Stimulated activated CD4-positive, alpha-beta T cell treated with anti-CD3 and anti-CD28 coated beads, TNF-alpha, amount 100 ng/mL, for 48 hours (primary cell): ENCODE measurements around the gene BDH1.
"Not testable (repeated sequence)": the region's sequence is repeated elsewhere in the genome, so short reads cannot be mapped to it uniquely, and the experiment has no call there.

Source experiments
- DNase-seq, 3 donors: peaks; one replicate each; pipeline ENCODE4 v3.0.0-alpha.2; 2020; ENCODE audit warnings: low read depth in 3 of 3

Gene BDH1, protein sequence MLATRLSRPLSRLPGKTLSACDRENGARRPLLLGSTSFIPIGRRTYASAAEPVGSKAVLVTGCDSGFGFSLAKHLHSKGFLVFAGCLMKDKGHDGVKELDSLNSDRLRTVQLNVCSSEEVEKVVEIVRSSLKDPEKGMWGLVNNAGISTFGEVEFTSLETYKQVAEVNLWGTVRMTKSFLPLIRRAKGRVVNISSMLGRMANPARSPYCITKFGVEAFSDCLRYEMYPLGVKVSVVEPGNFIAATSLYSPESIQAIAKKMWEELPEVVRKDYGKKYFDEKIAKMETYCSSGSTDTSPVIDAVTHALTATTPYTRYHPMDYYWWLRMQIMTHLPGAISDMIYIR

DNA sequence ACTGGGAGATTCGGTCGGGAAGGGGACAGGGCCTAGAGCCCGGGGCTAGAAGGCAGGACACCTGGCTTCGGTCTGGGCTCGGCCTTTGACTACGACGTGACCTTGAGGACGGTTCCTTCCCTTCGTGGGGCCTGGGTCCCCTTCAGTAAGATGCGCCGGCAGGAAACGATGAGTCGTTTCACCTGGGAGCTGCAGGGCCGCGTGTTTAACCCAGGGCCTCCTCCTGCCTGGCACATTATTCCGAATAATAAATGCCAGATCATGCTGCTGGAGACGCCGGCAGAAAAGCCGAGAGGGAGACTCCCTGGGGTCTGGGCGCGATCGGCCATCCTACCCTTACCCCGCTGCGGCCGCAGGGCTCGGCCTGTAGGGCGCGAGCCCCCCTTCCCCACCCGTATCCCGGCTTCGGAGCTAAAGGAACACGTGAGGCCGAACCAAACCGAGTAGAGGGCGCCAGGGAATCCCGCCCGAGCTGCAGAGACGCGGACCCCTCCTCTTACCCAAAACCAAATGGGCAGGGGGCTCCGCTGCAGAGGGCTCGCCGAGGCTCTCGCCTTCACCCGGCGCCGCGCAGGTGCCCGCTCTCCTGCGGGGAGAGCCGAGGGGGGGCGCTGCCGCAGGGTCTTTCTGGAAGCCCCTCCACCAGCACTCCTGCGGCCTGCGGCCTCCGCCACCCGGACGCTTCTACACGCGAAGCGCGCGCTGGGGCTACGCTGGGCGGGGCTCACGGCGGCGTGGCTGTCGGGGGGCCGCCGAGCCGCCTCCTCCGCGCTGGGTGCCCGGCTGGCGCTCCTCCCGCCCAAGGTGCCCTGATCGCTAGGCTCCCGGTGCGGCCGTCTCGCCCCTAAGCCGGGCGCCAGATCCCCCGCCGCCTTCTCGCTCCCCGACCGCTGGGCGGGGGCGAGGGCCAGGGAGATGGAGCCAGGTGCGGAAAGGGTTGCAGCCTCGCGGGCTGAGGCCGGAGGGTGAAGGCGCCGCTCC lies at the start of gene BDH1:
Gene BDH1, minus strand, starts transcription at position 688 of the 981 bp plus-strand sequence. CDS start 9,525 bp downstream, outside the sequence.
- peak; percentile 39 to 63 (median 61) for DNase-seq

DNA sequence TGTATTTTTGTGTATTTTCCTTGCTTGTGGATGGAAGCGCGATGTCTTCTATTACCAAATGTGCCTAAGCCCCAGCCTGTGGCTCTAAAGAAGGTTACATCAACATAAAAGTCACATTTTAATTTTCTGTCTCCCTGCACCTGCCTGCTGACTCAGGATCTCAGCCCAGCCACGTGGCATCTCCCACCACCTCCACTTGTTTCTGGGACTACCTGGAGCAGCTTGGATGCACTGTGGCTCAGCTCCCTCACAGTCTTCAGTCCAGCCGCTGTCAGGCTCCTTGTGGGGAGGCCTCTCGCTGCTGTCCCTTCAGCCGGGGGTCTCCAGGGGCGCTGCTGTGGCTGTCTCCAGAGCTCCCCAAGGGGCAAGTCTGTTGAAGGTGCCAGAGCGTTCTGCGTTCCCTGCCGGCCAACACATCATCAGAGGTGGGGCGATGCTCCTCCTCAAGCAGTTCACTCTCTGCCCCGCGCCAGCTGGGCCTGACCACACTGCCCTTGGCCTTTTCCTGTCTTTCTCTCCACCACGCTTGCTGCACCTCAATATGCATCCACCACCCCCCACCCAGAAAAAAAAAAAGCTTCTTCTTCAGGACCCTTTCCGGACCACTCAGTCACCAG lies 47.7 kb upstream of the BDH1 start:
- DNase-seq = no peak

DNA sequence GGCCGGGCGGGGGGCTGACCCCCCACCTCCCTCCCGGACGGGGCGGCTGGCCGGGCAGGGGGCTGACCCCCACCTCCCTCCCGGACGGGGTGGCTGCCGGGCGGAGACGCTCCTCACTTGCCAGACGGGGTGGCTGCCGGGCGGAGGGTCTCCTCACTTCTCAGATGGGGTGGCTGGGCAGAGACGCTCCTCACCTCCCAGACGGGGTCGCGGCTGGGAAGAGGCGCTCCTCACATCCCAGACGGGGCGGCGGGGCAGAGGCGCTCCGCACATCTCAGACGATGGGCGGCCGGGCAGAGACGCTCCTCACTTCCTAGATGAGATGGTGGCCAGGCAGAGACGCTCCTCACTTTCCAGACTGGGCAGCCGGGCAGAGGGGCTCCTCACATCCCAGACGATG lies 46.6 kb upstream of the BDH1 start:
- not testable (repeated sequence) for DNase-seq

DNA sequence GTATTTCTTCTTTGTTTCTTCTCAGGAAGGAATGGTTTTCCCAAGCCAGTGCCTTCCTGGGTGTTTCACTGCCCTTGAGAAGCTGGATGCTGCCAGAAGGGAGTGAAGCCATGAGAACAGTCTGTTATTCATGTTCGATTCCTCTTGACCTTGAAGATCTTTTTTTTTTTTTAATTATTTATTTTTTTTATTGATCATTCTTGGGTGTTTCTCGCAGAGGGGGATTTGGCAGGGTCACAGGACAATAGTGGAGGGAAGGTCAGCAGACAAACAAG lies 45.7 kb upstream of the BDH1 start:
- not testable (repeated sequence) for DNase-seq

DNA sequence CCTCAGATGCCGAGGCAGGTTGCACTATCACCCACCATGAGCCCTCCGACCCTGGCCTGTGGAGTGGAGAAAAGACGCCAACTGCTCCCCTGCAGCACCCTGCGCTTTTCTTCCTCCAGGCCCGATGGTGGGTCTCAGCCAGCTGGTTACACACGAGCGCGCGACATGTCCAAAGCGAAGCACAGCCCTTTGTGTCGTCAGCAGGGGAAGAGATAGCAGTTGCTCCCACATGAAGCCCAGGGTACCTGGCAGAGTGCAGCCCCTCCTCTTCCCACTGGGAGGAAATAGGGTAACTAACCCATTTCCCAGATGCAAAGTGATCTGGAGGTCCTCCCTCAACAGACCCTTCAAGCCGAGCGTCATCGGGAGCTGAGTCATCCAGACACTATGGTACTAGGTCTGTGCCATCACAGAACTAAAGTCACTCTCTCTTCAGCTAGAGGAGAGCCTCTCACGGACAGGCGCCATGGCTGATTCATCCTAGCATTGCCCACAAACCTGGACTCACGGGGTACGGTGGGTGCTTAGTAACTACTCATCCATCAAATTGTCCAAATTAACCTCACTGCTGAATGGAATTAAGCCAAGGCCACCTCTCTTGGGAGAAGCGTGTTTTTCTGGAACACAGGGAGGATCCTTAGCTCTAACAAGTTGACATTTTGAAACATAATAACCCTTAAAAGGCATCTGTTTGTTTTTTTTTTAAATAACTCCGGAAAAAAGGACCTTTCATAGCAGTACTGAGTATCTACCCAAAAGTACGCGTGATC lies 45.2 kb upstream of the BDH1 start:
- DNase-seq = no peak

DNA sequence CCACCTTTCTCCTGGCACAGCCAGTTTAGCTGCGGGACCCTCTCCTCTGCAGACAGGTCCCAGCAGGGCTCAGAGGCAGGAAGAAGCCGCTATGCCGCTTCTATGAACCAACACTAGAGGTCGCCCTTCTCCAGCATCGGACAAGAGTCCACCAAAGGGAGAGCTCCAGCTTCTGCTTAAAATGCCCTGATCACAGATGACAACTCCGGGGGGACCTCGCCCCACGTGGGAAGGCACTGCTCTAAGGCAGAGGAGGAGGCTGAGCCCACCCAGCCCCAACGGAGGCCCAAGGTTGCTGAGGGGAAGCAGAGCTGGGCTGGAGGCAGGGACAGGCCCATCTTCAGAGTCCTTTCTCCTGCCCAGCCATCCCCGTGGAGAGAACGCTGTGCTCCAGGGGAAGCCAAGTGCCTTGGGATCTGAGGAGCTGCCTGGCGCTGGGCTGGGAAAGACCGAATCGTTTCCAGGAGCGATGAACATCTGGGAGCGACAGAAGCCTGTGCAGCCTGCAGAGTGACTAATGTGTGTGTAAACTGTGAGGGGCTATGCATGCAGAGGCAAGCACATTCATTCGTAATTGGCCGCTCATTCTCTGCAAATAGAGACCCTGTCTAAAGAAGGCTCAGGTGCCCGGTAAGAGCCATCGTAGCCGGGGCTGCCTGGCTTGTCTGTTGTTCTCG lies 43.5 kb upstream of the BDH1 start:
- peak; percentile 60 to 68 (median 67) for DNase-seq

DNA sequence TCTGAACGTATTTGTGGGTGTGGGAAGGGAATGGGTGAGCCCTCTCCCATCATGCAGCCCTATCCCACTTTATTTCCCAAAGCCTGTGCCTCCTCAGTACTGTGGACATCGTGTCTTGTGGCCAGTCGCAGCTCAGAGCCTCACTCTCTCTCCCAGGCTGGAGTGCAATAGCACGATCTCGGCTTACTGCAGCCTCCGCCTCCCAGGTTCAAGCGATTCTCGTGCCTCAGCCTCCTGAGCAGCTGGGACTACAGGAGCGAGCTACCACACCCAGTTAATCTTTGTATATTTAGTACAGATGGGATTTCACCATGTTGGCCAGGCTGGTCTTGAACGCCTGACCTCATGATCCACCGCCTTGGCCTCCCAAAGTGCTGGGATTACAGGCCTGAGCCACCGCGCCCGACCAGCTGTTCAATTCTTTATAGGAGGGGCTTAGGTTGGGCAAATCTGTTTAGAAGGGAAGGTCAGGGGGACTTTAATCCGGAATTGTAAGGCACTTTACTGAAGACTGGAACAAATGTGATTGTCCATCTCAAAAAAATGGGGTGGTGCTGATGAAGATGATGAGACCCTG lies 42.7 kb upstream of the BDH1 start:
- no peak for DNase-seq

DNA sequence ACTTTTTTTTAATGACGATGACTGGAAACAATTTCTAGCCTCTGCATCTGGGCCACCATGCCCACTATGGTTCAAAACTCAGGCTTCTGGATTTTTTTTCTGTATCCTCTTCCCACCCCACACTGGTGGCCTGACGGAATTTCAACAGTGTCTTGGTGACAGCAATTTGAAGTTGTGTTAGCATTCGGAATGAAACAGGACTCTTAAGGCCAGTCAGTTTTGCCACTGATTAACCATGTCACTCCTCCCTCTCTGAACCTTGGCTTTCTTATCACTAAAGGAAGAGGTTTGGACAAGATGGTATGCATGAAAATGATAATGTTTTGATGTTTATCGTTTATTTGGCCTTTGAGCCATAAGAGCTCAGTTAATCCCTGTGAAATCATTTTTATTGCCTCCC lies 41.6 kb upstream of the BDH1 start:
- no peak for DNase-seq

DNA sequence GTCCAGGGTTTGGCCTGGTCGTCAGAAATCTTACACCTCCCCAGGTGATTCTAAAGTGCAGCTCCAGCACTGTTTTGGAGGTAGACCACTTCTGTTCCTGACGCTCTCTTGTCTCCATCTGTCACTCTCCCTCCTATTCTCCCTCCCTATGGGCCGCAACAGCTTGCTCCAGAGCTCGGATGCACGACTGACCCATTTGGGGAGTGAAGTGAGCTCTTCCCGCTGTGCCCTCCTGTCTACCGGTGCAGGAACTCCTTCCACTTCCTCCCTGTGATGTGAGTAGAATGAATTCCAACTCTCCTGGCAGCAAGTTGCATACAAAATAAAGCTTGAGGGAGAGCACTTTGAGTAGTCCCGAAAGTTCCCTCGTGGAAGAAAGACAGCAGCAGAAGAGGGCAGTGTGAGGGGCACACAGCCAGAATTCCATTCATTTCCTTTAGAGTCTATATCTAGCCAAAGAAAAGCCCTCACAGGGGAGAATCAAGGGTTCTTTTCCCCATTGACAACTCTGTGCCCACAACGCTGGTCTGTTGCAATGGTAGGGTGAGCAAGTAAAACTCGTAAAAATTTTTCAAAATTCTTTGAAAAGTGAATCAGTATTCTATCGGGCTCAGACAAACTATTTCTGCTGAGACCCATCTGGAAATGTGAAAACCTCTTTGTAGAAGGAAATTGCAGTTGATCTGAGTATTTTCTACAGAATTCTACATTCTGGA lies 39.9 kb upstream of the BDH1 start:
- DNase-seq = no peak

DNA sequence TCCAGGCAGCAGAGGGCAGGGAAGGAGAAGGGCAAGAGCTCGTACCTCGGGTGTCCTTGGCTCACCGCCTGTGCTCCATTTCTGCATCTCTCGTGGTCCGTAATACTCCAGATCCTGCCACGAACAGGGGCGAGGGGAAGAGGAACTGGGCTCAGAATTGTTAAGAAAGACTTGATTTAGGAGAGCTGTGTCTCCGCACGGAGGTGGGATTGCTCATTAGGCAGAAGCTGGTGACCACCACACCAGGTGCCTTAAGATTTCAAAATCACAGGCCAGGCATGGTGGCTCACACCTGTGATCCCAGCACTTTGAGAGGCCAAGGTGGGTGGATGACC lies 37.2 kb upstream of the BDH1 start:
- no peak for DNase-seq

DNA sequence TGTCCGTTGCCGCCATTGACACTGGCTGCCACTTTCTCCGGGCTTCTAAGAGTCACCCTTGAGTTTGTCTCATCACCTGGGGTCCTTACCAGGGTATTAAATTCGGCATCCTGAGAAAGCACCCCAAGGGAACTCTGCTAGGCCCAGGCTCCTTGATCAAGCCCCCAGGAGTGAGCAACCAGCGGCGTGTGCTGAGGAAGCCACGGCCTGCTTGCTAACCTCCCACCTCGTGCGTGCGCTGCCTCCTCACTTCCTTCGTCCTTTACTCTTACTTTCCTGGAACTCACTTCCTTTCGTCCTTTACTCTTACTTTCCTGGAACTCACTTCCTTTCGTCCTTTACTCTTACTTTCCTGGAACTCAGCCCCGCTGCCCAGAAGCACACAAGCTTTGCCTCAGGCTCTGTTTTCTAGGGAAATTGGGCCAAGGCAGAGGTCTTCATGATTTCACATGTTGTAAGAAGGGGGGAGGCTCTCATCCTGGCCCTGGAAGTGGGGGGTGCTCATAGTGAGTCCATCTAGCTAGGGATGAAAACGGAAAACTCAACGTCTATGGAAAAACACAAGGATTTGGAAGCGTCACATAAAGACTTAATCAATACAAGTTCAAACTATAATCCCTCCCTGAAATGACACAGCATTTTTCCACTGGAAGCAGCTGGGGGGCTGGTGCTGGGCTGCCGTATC lies 36.7 kb upstream of the BDH1 start:
- peak in 1 of 3 donors; percentile 8 for DNase-seq

DNA sequence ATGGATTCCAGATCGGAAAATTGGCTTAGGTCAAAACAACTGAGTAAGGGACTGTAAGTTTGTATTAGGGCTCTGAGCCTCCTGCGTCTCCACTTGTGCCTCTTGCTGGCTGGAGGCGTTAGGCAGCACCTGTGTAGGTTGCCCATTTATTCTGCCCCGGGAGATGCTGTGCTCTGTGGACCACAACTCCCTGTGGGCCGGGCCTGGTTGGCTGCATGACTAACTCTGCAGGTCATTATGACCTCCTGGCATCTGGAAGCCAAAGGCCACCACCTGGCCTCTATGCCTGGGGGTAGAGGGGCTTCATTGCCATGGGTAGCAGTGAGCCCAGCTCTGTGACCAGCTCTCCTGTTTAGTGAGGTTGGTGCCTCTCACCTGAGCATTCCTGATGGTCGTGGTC lies 36.0 kb upstream of the BDH1 start:
- no peak for DNase-seq

DNA sequence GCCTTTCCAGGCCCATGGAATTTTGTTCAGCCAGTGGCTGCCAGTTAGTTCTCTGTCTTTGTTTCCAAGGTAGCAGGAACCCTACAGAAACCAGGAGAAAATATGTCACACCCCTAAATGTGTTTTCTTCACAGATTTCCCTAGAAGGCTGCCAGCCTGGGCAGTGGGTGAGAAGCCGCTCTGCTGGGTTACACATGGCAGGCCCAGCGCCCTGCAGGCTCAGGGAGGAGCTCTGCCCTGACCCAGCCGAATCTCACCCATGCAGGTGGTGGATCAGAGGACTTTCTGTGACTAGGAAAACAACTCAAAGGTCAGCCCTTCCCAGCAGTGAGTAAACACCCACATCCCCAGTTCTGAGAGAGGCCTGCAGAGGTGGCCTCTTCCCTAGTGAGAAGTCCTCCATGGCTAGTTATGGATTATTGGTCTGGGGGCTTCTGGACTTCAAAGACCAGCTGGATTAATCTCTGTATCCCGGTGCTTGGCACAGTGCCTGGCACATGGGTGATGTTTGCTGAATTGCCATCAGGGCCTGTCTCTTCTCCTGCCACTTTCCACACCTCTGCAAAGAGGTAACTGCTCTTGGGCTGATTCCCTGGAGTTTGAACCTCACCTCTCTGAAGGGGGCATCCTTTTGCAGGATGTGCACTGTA lies 34.7 kb upstream of the BDH1 start:
- no peak for DNase-seq

DNA sequence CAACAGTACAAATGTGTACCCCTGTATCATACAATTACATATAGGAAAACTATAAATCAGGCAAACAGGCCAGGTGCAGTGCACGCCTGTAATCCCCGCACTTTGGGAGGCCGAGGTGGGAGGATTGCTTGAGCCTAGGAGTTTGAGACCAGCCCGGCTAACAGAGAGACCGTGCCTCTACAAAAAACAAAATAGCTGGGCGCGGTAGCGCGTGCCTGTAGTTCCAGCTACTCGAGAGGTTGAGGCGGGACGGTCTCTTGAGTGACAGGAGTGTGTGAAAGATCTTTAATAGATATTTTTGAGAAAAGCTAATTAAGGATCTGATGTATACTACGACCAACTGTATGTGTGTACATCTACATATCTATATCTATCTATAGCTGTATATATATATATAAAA lies 33.8 kb upstream of the BDH1 start:
- no peak for DNase-seq

DNA sequence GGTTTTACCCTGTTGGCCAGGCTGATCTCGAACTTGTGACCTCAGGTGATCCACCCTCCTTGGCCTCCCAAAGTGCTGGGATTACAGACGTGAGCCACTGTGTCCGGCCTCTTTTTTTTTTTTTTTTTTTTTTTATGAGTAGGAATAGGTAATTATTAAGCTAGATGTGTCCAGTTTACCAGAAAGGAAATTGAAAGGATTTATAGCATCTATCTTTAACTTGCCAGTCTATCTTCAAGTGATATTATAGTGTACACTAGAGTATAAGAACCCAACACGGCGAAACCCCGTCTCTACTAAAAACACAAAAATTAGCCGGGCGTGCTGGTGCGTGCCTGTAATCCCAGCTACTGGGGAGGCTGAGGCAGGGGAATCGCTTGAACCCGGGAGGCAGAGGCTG lies 31.0 kb upstream of the BDH1 start:
- not testable (repeated sequence) for DNase-seq

DNA sequence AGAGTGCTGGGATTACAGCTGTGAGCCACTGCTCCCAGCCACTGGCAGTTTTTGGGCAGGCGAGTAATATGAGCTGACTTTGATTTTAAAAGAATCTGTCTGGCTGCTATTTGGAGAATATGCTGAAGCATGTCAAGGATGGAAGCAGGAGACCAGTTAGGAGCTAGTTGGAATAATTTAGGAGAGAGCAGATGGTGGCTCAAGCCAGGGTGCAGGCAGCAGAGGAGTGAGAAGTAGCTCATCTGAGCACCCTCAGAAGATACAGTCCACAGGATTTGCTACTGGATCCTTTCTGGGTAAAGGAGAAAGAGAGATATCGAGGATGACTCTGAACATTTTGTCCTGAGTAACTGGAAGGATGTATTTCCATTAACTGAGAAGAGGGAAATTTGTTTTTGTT lies 30.4 kb upstream of the BDH1 start:
- no peak for DNase-seq

DNA sequence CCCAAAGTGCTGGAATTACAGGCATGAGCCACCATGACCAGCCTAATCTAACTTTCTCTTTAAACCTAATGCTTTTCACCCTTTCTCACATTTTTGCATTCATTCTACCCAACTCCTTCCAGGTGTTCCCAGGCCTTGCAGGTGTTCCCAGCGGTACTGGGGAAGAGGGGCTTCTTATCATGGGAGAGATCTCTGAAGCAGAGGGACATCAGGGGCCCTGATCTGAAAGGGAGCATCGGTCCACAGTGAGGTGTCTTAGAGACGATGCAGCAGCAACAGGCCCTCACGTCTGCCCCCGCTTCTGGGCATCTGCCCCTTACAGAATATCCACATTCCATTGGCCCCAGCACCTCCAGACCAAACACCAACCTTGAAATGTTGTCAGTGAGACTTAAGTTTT lies 29.0 kb upstream of the BDH1 start:
- no peak for DNase-seq

DNA sequence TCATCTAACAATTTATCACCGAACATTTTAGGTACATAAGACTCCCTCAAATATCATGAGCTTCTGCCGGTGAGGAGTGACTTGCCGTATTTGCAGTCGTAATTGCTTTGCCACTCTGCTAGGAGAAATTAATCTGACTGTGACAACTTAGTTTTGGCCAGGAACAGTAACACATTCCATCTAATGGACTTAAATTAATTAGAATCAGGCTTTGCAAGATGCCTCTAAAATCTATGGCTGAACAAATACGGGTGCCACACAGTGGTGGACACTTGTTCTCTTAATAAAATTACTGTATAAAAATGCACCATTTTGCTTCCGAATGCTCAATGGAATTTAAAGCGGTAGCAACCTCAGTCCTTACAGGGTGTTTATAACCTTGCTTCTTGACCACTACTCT lies 27.6 kb upstream of the BDH1 start:
- no peak for DNase-seq

DNA sequence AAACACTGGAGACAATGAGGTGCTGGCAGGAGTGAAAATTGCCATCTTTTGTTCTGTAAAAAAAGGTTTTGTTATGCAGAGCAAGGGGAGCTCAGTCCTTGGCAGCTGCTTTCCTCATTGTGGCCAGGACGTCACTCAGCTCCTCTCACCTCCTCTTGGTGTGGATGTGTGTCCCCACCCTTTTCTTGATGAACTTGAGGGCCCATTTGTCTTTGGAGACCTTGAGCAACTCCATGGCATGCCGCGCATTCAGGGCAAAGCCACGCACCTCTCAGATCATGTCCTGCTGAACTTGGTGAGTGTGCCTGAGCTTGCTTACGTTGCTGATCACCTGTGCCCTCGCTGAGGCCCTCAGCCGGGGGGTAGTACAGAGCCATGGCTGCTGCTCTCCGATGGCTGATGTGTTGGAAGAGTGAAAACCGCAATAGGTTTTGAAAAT lies 24.5 kb upstream of the BDH1 start:
- no peak for DNase-seq
